Fibroblast of lung (primary cell): ENCODE results near the gene DYNLT3.

Experiments used
- CTCF ChIP-seq, 2 donors: IDR thresholded peaks in 1 of 2; conservative IDR thresholded peaks in 1 of 2; 1 replicate in 1 of 2; 2 replicates in 1 of 2; pipeline ENCODE4 v1.5.1; 2011 to 2012; ENCODE audit warnings: low read length in 2 of 2, control low read depth in 1 of 2, inconsistent platforms in 1 of 2, low read depth in 1 of 2, mild to moderate bottlenecking in 1 of 2
- EZH2 ChIP-seq: IDR thresholded peaks from 2 replicates; pipeline ENCODE4 v1.5.1; 2012; ENCODE audit warnings: low read length, control low read depth, mild to moderate bottlenecking; ENCODE audit errors: missing control alignments

GRCh38 chrX:37879692-37880091 lies 32.3 kb upstream of the DYNLT3 start:
- TF ChIP-seq CTCF (conservative IDR thresholded peaks at IDR 0.05 in 1 of 2, IDR thresholded peaks at IDR 0.05 in 1 of 2; ENCODE audit: low read depth in 1 of 2, low read length in 2 of 2) (no peak), EZH2 (no peak)
